Osteocyte (in vitro differentiated cells): Measurements from ENCODE around the gene DYNC2H1. TPM values are rescaled to one million over a fixed set of nuclear protein-coding genes. Genes with fewer than 3 reads are reported as not detected.

ENCODE experiments used
- DNase-seq: peaks from one replicate; pipeline ENCODE4 v3.0.0; 2021; ENCODE audit warnings: mixed read lengths; ENCODE audit not compliant: unreplicated experiment; ENCODE audit errors: extremely low spot score
- H3K27ac Mint-ChIP-seq: one replicate; pipeline ENCODE4 v1.8.0; 2021; ENCODE audit warnings: mild to moderate bottlenecking, mixed read lengths; ENCODE audit not compliant: unreplicated experiment
- H3K27me3 Mint-ChIP-seq: one replicate; pipeline ENCODE4 v1.8.0; 2021; ENCODE audit warnings: mixed read lengths; ENCODE audit not compliant: unreplicated experiment
- H3K36me3 Mint-ChIP-seq: one replicate; pipeline ENCODE4 v1.8.0; 2021; ENCODE audit warnings: mixed read lengths; ENCODE audit not compliant: unreplicated experiment
- H3K4me1 Mint-ChIP-seq: one replicate; pipeline ENCODE4 v1.8.0; 2021; ENCODE audit warnings: mixed read lengths; ENCODE audit not compliant: unreplicated experiment
- H3K4me3 Mint-ChIP-seq: one replicate; pipeline ENCODE4 v1.8.0; 2021; ENCODE audit warnings: mild to moderate bottlenecking, moderate library complexity, mixed read lengths; ENCODE audit not compliant: unreplicated experiment
- H3K9me3 Mint-ChIP-seq: one replicate; pipeline ENCODE4 v1.8.0; 2021; ENCODE audit warnings: mixed read lengths; ENCODE audit not compliant: unreplicated experiment
- CTCF ChIP-seq: fragments of 200-600 bp; sonication (generic); IDR thresholded peaks from 2 replicates; pipeline ENCODE4 v1.5.0; 2021; ENCODE audit warnings: antibody characterized with exemption, mild to moderate bottlenecking, moderate library complexity
- total RNA-seq: library from RNA; stranded (reverse); gene quantifications from 2 replicates; pipeline ENCODE4 v1.2.1, GENCODE V29; 2021

DYNC2H1 gene
- total RNA-seq, 1 donor from 2014 or later = 23.4 TPM

- no peak for TF ChIP-seq CTCF
- Mint-ChIP-seq H3K36me3 (peaks cover 64% of the 10 kb centered on the region), H3K4me1 (no peaks in the 10 kb centered on the region), H3K27ac (no peak overlapping the region), H3K4me3 (no peak overlapping the region), H3K9me3 (peaks cover 44% of the 10 kb centered on the region), H3K27me3 (no peaks in the 10 kb centered on the region)
- DNase-seq = no peak
Measured at GRCh38 chr11:103294516-103294915, 185.3 kb downstream of the DYNC2H1 start.

- Mint-ChIP-seq H3K27me3 (no peaks in the 10 kb centered on the region), H3K27ac (no peak overlapping the region), H3K4me3 (no peak overlapping the region), H3K36me3 (peaks cover 60% of the 10 kb centered on the region), H3K4me1 (no peaks in the 10 kb centered on the region), H3K9me3 (peaks cover 44% of the 10 kb centered on the region)
- TF ChIP-seq CTCF = no peak
- DNase-seq = no peak
Measured at GRCh38 chr11:103295704-103296103, 186.5 kb downstream of the DYNC2H1 start.

- Mint-ChIP-seq H3K27me3 (no peaks in the 10 kb centered on the region), H3K4me3 (no peak overlapping the region), H3K27ac (no peak overlapping the region), H3K4me1 (no peaks in the 10 kb centered on the region), H3K9me3 (peaks cover 29% of the 10 kb centered on the region), H3K36me3 (peaks cover 44% of the 10 kb centered on the region)
- DNase-seq = no peak
- TF ChIP-seq CTCF = no peak
Measured at GRCh38 chr11:103297900-103298299, 188.7 kb downstream of the DYNC2H1 start.

- no peaks in the 10 kb centered on the region for H3K4me1 Mint-ChIP-seq
- no peak for TF ChIP-seq CTCF
- DNase-seq = no peak
- no peak overlapping the region for H3K4me3 Mint-ChIP-seq
- peaks cover 15% of the 10 kb centered on the region for H3K36me3 Mint-ChIP-seq
- H3K27ac Mint-ChIP-seq = no peak overlapping the region
- H3K9me3 Mint-ChIP-seq = no peaks in the 10 kb centered on the region
- no peaks in the 10 kb centered on the region for H3K27me3 Mint-ChIP-seq
Measured at GRCh38 chr11:103315248-103315647, 206.0 kb downstream of the DYNC2H1 start.

GRCh38 chr11:103317118-103317517 is 207.9 kb downstream of the DYNC2H1 start:
- H3K4me3 Mint-ChIP-seq = no peak overlapping the region
- no peaks in the 10 kb centered on the region for H3K4me1 Mint-ChIP-seq
- no peak overlapping the region for H3K27ac Mint-ChIP-seq
- no peak for DNase-seq
- H3K9me3 Mint-ChIP-seq = no peaks in the 10 kb centered on the region
- no peak for TF ChIP-seq CTCF
- H3K36me3 Mint-ChIP-seq = peaks cover 15% of the 10 kb centered on the region
- no peaks in the 10 kb centered on the region for H3K27me3 Mint-ChIP-seq
